ENCODE measurements around the gene SPEM3. TPM values are rescaled to one million over a fixed set of nuclear protein-coding genes. Genes with fewer than 3 reads are reported as not detected.

The SPEM3 gene
- total and polyA plus RNA-seq, 2 of the 13 experiments (the other 11 are each of a cell fraction or from before 2014, with no cell fraction given): not detected

DNA sequence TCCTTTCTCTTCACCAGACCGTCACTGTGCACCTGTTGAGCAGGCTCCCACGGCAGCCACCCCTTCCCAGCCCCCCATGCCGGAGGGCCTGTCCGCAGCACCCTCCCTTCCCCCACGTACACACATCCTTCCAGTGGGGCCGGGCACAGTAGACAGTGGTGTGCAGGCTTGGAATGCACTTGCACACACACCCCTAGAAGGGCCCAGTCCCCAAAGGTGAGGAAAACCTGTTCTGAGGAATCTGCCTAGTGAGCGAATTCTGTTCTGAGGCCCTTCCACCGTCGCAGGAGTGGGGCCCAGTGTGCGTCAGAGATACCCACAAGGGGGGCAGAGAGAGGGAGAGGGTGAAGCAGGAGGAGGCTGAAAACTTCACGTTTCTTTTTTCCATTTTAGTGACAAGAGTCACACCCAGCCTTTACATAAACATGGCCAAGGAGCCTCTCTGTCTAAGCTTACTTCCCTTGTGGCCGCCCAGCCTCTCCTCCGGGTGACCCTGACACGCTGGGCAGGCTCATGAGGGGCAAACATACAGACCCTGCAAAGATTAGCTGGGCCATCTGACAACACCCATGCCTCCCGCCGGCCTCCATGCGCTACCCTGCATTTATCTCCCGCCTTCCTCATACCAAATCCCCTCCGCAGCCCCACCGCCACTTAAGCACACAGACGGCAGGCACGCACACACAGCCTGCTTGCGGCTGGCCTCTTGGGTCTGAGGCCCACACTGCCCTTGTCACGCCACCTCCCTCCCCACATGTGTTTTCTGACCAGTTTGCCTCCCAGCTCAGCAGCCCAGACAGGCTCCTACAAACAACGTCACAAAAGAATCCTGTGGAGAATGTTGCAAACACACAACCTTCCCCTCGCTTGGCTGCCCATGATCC is 49.0 kb downstream of the SPEM3 start (continued):
- TF ChIP-seq KLF11 (CRISPR knock-in tag; IDR thresholded peaks at IDR 0.05): no peak
- no peak for TF ChIP-seq ZNF761 (CRISPR knock-in tag; conservative IDR thresholded peaks at IDR 0.05)
- TF ChIP-seq MEIS1 (CRISPR knock-in tag; IDR thresholded peaks at IDR 0.05; ENCODE audit: borderline replicate concordance): 0 out of 2 replicates have a peak, but pooled peaks have one; percentile 67
- peak; percentile 31 to 33; a peak in 2 of 4 replicates for TF ChIP-seq MAFK (conservative IDR thresholded peaks at IDR 0.05 in 1 of 2, IDR thresholded peaks at IDR 0.05 in 1 of 2; ENCODE audit: low read length in 2 of 2)
- peak; percentile 40; the same call in 1 of the 2 replicates for TF ChIP-seq ZNF230 (CRISPR knock-in tag; IDR thresholded peaks at IDR 0.05)
- no peak for TF ChIP-seq CENPX (CRISPR knock-in tag; IDR thresholded peaks at IDR 0.05)
- TF ChIP-seq, protein P1, sequence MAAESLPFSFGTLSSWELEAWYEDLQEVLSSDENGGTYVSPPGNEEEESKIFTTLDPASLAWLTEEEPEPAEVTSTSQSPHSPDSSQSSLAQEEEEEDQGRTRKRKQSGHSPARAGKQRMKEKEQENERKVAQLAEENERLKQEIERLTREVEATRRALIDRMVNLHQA (CRISPR knock-in tag; IDR thresholded peaks at IDR 0.05): no peak
- no peak for TF ChIP-seq KLF16 (CRISPR knock-in tag; IDR thresholded peaks at IDR 0.05)
- no peak for TF ChIP-seq MLLT10 (CRISPR knock-in tag; IDR thresholded peaks at IDR 0.05)
- TF ChIP-seq TSC22D2 (CRISPR knock-in tag; IDR thresholded peaks at IDR 0.05; ENCODE audit: borderline replicate concordance): no peak
- TF ChIP-seq XRCC5 (optimal IDR thresholded peaks at IDR 0.05; ENCODE audit: low read length): no peak
- TF ChIP-seq ZFX (CRISPR knock-in tag; IDR thresholded peaks at IDR 0.05; ENCODE audit: low read depth): peak; percentile 62; the same call in 1 of the 2 replicates
- TF ChIP-seq BATF2 (CRISPR knock-in tag; IDR thresholded peaks at IDR 0.05): no peak
- no peak for TF ChIP-seq ZNF460 (CRISPR knock-in tag; IDR thresholded peaks at IDR 0.05; ENCODE audit: borderline replicate concordance)
- no peak for TF ChIP-seq CREB1 (IDR thresholded peaks at IDR 0.05)
- TF ChIP-seq CREB1 (CRISPR knock-in tag; IDR thresholded peaks at IDR 0.05): no peak
- no peak for TF ChIP-seq NFE2 (CRISPR knock-in tag; IDR thresholded peaks at IDR 0.05)
- peak; percentile 56 for TF ChIP-seq SKI (IDR thresholded peaks at IDR 0.05; ENCODE audit: partially characterized antibody)
- TF ChIP-seq POLR2A (IDR thresholded peaks at IDR 0.05; ENCODE audit: insufficient read depth in 1 of 2, low read depth in 2 of 2, low read length in 2 of 2): peak in 1 of 2 experiments; percentile 46; a peak in 1 of 4 replicates
- no peak for TF ChIP-seq CBX5 (CRISPR knock-in tag; IDR thresholded peaks at IDR 0.05; ENCODE audit: borderline replicate concordance)
- no peak for TF ChIP-seq ZNF746 (CRISPR knock-in tag; IDR thresholded peaks at IDR 0.05)
- TF ChIP-seq HOMEZ (CRISPR knock-in tag; IDR thresholded peaks at IDR 0.05; ENCODE audit: low read depth): no peak
- no peak for TF ChIP-seq ZNF644 (CRISPR knock-in tag; IDR thresholded peaks at IDR 0.05; ENCODE audit: low read depth)
- no peak for TF ChIP-seq ZNF616 (CRISPR knock-in tag; IDR thresholded peaks at IDR 0.05; ENCODE audit: low read depth)
- 0 out of 2 replicates have a peak, but pooled peaks have one; percentile 42 for TF ChIP-seq PAX8 (CRISPR knock-in tag; IDR thresholded peaks at IDR 0.05; ENCODE audit: borderline replicate concordance)
- TF ChIP-seq FOXP4 (CRISPR knock-in tag; IDR thresholded peaks at IDR 0.05): 0 out of 2 replicates have a peak, but pooled peaks have one; percentile 17
- TF ChIP-seq SAP130 (CRISPR knock-in tag; IDR thresholded peaks at IDR 0.05; ENCODE audit: low read depth): peak; percentile 57
- TF ChIP-seq ZBTB8A (CRISPR knock-in tag; IDR thresholded peaks at IDR 0.05; ENCODE audit: borderline replicate concordance, low read depth): no peak

Data from HepG2 (cell line).